Thyroid gland (tissue), 4 donors: ENCODE data around the gene CES5A.
"Not testable (repeated sequence)": the region's sequence is repeated elsewhere in the genome, so short reads cannot be mapped to it uniquely, and the experiment has no call there.

Experiments
- CTCF ChIP-seq, 6 experiments: fragments of 200-600 bp in 3 of 6; fragments of 450-650 bp in 3 of 6; sonication (generic) in 3 of 6; IDR thresholded peaks; one replicate each; pipeline ENCODE4 v1.5.1; 2016 to 2019; ENCODE audit warnings: antibody characterized with exemption in 6 of 6, mild to moderate bottlenecking in 2 of 6, inconsistent platforms in 1 of 6, moderate library complexity in 1 of 6
- POLR2A ChIP-seq, 2 donors: fragments of 450-650 bp; IDR thresholded peaks; one replicate each; pipeline ENCODE4 v1.6.1; 2017; ENCODE audit warnings: antibody characterized with exemption in 2 of 2, mild to moderate bottlenecking in 2 of 2, moderate library complexity in 1 of 2

- TF ChIP-seq POLR2A, CTCF (IDR thresholded peaks at IDR 0.05): not testable (repeated sequence)
Measured at GRCh38 chr16:55803681-55804080, 71.5 kb downstream of the CES5A start.
